HepG2 (cell line): ENCODE data around the gene DNAI4. TPM values are rescaled to one million over a fixed set of nuclear protein-coding genes. Genes with fewer than 3 reads are reported as not detected.

ENCODE experiments used
- ATAC-seq: fragments of 200-7000 bp; cut with Tn5 transposase; 3 replicates; pipeline ENCODE4 v1.9.1; 2020; ENCODE audit warnings: mild to moderate bottlenecking, moderate library complexity
- BruUV-seq: library from RNA; stranded (reverse); fragments of 400-500 nt; replicated peaks from 2 replicates; lab custom pipeline; 2021; lab: Mats Ljungman, UMichigan
- CTCF ChIA-PET: fragments of 300-600 bp; formaldehyde crosslinking; extraction: SDS; loops from one replicate; lab custom pipeline; 2021; ENCODE audit warnings: low total read pairs, inconsistent platforms, low intra/inter-chr PET ratio; lab: Yijun Ruan, JAX
- POLR2A ChIA-PET: fragments of 350-600 bp; sonication (Branson Sonifier 250); formaldehyde crosslinking; loops from one replicate; lab custom pipeline; 2020; ENCODE audit warnings: antibody characterized with exemption, inconsistent platforms; lab: Yijun Ruan, JAX
- DNase-seq: peaks from one replicate; pipeline ENCODE4 v3.0.0-alpha.2; 2015; ENCODE audit warnings: low spot score
- FAIRE-seq: peaks from 3 replicates; lab custom pipeline; 2011; peaks lifted over from hg19 to GRCh38; lab: Jason Lieb, UNC
- H2AFZ ChIP-seq: one replicate; pipeline ENCODE4 v1.6.1; 2011; ENCODE audit warnings: low read length, inconsistent platforms
- H3K27ac ChIP-seq: fragments of 300-600 bp; 3 replicates; pipeline ENCODE4 v1.8.0; 2011; ENCODE audit warnings: mixed run types, mild to moderate bottlenecking, mixed read lengths, low read length, inconsistent platforms; ENCODE audit not compliant: insufficient read depth; ENCODE audit errors: extremely low read length
- H3K27me3 ChIP-seq, 2 experiments: fragments of 200-600 bp in 1 of 2; 2 replicates in 1 of 2; 3 replicates in 1 of 2; pipeline versions ENCODE4 v1.6.0 to v1.8.0; 2011; ENCODE audit warnings: low read length in 2 of 2, mild to moderate bottlenecking in 2 of 2, moderate library complexity in 2 of 2, inconsistent platforms in 1 of 2; ENCODE audit not compliant: insufficient read depth in 2 of 2, control insufficient read depth in 1 of 2
- H3K36me3 ChIP-seq, 2 experiments: fragments of 200-600 bp in 1 of 2; replicated peaks in 1 of 2; 2 replicates in 1 of 2; 3 replicates in 1 of 2; pipeline versions ENCODE4 v1.5.1 to v1.8.0; 2011; ENCODE audit warnings: low read length in 2 of 2, inconsistent platforms in 1 of 2; ENCODE audit not compliant: insufficient read depth in 2 of 2, control insufficient read depth in 1 of 2
- H3K4me1 ChIP-seq: 2 replicates; pipeline ENCODE4 v1.5.1; 2012; ENCODE audit warnings: low read length, inconsistent platforms; ENCODE audit not compliant: insufficient read depth
- H3K4me2 ChIP-seq: 2 replicates; pipeline ENCODE4 v1.6.0; 2011; ENCODE audit warnings: low read depth, low read length, inconsistent platforms
- H3K4me3 ChIP-seq, 3 experiments: fragments of 200-600 bp in 1 of 3; sonication (generic), shearing (Covaris generic) in 1 of 3; replicated peaks in 1 of 3; 2 replicates each; pipeline ENCODE4 v1.5.1; 2011 to 2016; ENCODE audit warnings: low read length in 3 of 3, inconsistent platforms in 2 of 3, low read depth in 2 of 3, mild to moderate bottlenecking in 2 of 3, control low read depth in 1 of 3, mixed read lengths in 1 of 3; ENCODE audit not compliant: insufficient read depth in 1 of 3
- H3K79me2 ChIP-seq: one replicate; pipeline ENCODE4 v1.6.1; 2011; ENCODE audit warnings: low read length, inconsistent platforms; ENCODE audit not compliant: insufficient read depth
- H3K9ac ChIP-seq: 2 replicates; pipeline ENCODE4 v1.6.0; 2011; ENCODE audit warnings: mild to moderate bottlenecking, low read depth, low read length, inconsistent platforms; ENCODE audit not compliant: insufficient read depth
- H3K9me3 ChIP-seq: 2 replicates; pipeline ENCODE4 v1.5.1; 2012; ENCODE audit warnings: mild to moderate bottlenecking, low read length
- H4K20me1 ChIP-seq: 2 replicates; pipeline ENCODE4 v1.6.0; 2011; ENCODE audit warnings: inconsistent platforms, mild to moderate bottlenecking, low read length, moderate library complexity; ENCODE audit not compliant: insufficient read depth
- BORCS8-MEF2B ChIP-seq: sonication (generic); formaldehyde crosslinking; IDR thresholded peaks from 2 replicates; pipeline ENCODE4 v1.8.0; 2022; ENCODE audit warnings: mild to moderate bottlenecking, missing genetic modification reagents
- CCAR2 ChIP-seq: fragments of 200-400 bp; formaldehyde crosslinking; optimal IDR thresholded peaks from 2 replicates; pipeline ENCODE3; 2018; ENCODE audit warnings: low read depth, mild to moderate bottlenecking, low read length, moderate library complexity
- FLYWCH1 ChIP-seq: sonication (generic); formaldehyde crosslinking; IDR thresholded peaks from 2 replicates; pipeline ENCODE4 v1.8.1; 2023; ENCODE audit warnings: mild to moderate bottlenecking, missing genetic modification reagents
- FOXJ3 ChIP-seq: sonication (generic); formaldehyde crosslinking; IDR thresholded peaks from 2 replicates; pipeline ENCODE4 v1.4.0; 2020; ENCODE audit warnings: missing genetic modification reagents, mild to moderate bottlenecking, borderline replicate concordance
- HNRNPH1 ChIP-seq: fragments of 200-400 bp; formaldehyde crosslinking; optimal IDR thresholded peaks from 2 replicates; pipeline ENCODE3; 2017; ENCODE audit warnings: mild to moderate bottlenecking, low read depth, low read length
- PCBP1 ChIP-seq: fragments of 200-400 bp; formaldehyde crosslinking; IDR thresholded peaks from 2 replicates; pipeline ENCODE4 v1.6.1; 2017; ENCODE audit warnings: mild to moderate bottlenecking, low read depth, low read length, borderline replicate concordance
- REXO4 ChIP-seq: sonication (generic); formaldehyde crosslinking; IDR thresholded peaks from 2 replicates; pipeline ENCODE4 v1.8.0; 2022; ENCODE audit warnings: missing genetic modification reagents, mild to moderate bottlenecking, borderline replicate concordance
- RFX3 ChIP-seq: IDR thresholded peaks from 2 replicates; pipeline ENCODE4 v1.6.1; 2016; ENCODE audit warnings: missing biosample characterization, missing genetic modification reagents
- SNRNP70 ChIP-seq: fragments of 200-400 bp; formaldehyde crosslinking; IDR thresholded peaks from 2 replicates; pipeline ENCODE4 v1.6.1; 2017; ENCODE audit warnings: mild to moderate bottlenecking, low read depth, low read length, moderate library complexity
- ZKSCAN8 ChIP-seq: IDR thresholded peaks from 2 replicates; pipeline ENCODE4 v1.6.1; 2016; ENCODE audit warnings: borderline replicate concordance, missing genetic modification reagents, missing compliant biosample characterization
- ZNF20 ChIP-seq: sonication (generic); formaldehyde crosslinking; IDR thresholded peaks from 2 replicates; pipeline ENCODE4 v1.4.0; 2020; ENCODE audit warnings: mild to moderate bottlenecking, moderate library complexity, missing genetic modification reagents
- ZNF562 ChIP-seq: sonication (generic); formaldehyde crosslinking; IDR thresholded peaks from 2 replicates; pipeline ENCODE4 v1.8.0; 2022; ENCODE audit warnings: missing genetic modification reagents, borderline replicate concordance
- ZNF570 ChIP-seq: sonication (generic); formaldehyde crosslinking; IDR thresholded peaks from 2 replicates; pipeline ENCODE4 v1.4.0; 2020; ENCODE audit warnings: mild to moderate bottlenecking, missing genetic modification reagents, borderline replicate concordance
- ZNF768 ChIP-seq: sonication (generic); formaldehyde crosslinking; IDR thresholded peaks from 2 replicates; pipeline ENCODE4 v1.4.0; 2020; ENCODE audit warnings: missing genetic modification reagents
- WGBS: methylation state at CpG from one replicate; pipeline ENCODE4 v1.1.6; 2017; ENCODE audit warnings: low lambda C conversion rate; 5-methylcytosine and 5-hydroxymethylcytosine counted together
- in situ Hi-C: cut with HindIII; loops from 2 replicates; pipeline ENCODE4 v1.10.0; 2017; ENCODE audit warnings: low pct_unique_long_range_greater_than_20kb; ENCODE audit not compliant: extremely low pct_ligation_motif_present
- intact Hi-C: fragments of 100-400 bp; cut with micrococcal nuclease; formaldehyde crosslinking; loops from one replicate; pipeline ENCODE4 v1.10.0; 2022; ENCODE audit not compliant: unreplicated experiment
- polyA plus RNA-seq, 8 experiments: library from polyadenylated mRNA; depleted of rRNA in 3 of 8; stranded (reverse) in 7 of 8; unstranded in 1 of 8; fragments of >200 nt; fragmentation: Illumina TruSeq in 4 of 8; extraction: Trizol in 4 of 8; gene quantifications; 2 replicates each; pipeline versions ENCODE4 v1.2.1 to v1.2.3, GENCODE V29; 2011 to 2016; ENCODE audit warnings: low read depth in 4 of 8, missing spikeins in 1 of 8, mixed read lengths in 1 of 8; ENCODE audit not compliant: insufficient read depth in 1 of 8
- total RNA-seq, 5 experiments: library from RNA; depleted of rRNA; stranded (reverse); fragments of >200 nt; fragmentation: Illumina TruSeq; extraction: Trizol; gene quantifications; 2 replicates each; pipeline ENCODE4 v1.2.3, GENCODE V29; 2016; ENCODE audit warnings: low read depth in 1 of 5
- TF ChIP-seq, protein P1 (sequence below): sonication (generic); formaldehyde crosslinking; IDR thresholded peaks from 2 replicates; pipeline ENCODE4 v1.5.0; 2020; ENCODE audit warnings: missing genetic modification reagents
- TF ChIP-seq, protein P2 (sequence below): sonication (generic); formaldehyde crosslinking; IDR thresholded peaks from 2 replicates; pipeline ENCODE4 v1.8.0; 2023; ENCODE audit warnings: mild to moderate bottlenecking, missing genetic modification reagents
- TF ChIP-seq, protein P3 (sequence below): sonication (generic); formaldehyde crosslinking; IDR thresholded peaks from 2 replicates; pipeline ENCODE4 v1.8.1; 2022; ENCODE audit warnings: low read depth, mild to moderate bottlenecking, missing genetic modification reagents

DNAI4 gene
- total and polyA plus RNA-seq, 2 of the 13 experiments (the other 11 are each of a cell fraction or from before 2014, with no cell fraction given), result 0.04 to 0.08 TPM

DNA sequence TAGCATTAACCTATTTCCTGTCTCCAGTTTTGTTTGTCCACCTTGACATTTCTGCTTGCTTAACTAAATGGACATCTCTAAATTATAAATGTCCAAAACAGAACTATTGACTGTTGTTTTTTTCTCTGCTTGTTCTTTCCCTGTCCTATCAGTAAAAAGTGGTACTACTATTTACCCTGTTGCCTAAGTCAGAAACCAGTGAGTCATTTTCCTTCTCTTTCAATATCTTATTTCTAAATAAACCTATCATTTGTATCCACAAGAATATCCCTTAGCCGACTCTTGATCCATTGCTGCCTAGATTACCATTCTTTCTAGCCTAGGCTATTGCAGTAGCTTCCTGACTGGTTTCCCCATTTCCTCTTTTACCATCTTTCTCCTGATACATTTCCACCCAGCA lies 22.6 kb upstream of the DNAI4 start:
- Histone ChIP-seq H3K79me2 (peaks cover 22% of the 10 kb centered on the region), H3K27ac (no peak overlapping the region), H2AFZ (no peak overlapping the region), H3K4me3 (no peak overlapping the region), H3K4me2 (no peak overlapping the region), H3K4me1 (peaks cover 21% of the 10 kb centered on the region), H3K36me3 (peaks cover 4 to 43% of the 10 kb centered on the region in 2 experiments)
- BruUV-seq, result no TSS peak
- CTCF ChIA-PET, result no interaction called here
- ATAC-seq (no peak), DNase-seq (no peak)
- in situ Hi-C loops, result loop anchor here (25.0 kb wide), 1 partner anchor 465 kb away; no protein-coding TSS in a partner anchor
- POLR2A ChIA-PET, result no interaction called here
- WGBS, result 93% methylated on average over 1 of the region's 1 CpG
- no peak for TF ChIP-seq HNRNPH1
- no peak for TF ChIP-seq ZNF768
- TF ChIP-seq, protein P1, sequence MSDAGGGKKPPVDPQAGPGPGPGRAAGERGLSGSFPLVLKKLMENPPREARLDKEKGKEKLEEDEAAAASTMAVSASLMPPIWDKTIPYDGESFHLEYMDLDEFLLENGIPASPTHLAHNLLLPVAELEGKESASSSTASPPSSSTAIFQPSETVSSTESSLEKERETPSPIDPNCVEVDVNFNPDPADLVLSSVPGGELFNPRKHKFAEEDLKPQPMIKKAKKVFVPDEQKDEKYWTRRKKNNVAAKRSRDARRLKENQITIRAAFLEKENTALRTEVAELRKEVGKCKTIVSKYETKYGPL (CRISPR knock-in tag), result no peak
- no peak for TF ChIP-seq REXO4 (CRISPR knock-in tag)
- no peak for TF ChIP-seq FOXJ3
- TF ChIP-seq BORCS8-MEF2B (CRISPR knock-in tag), result no peak
- no peak for TF ChIP-seq RFX3 (CRISPR knock-in tag)
- no peak for TF ChIP-seq ZNF20
- TF ChIP-seq, protein P2, sequence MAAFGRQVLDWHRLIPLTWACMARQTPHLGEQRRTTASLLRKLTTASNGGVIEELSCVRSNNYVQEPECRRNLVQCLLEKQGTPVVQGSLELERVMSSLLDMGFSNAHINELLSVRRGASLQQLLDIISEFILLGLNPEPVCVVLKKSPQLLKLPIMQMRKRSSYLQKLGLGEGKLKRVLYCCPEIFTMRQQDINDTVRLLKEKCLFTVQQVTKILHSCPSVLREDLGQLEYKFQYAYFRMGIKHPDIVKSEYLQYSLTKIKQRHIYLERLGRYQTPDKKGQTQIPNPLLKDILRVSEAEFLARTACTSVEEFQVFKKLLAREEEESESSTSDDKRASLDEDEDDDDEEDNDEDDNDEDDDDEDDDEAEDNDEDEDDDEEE, result no peak
- no peak for TF ChIP-seq ZKSCAN8 (CRISPR knock-in tag)
- TF ChIP-seq SNRNP70, result no peak
- TF ChIP-seq, protein P3, sequence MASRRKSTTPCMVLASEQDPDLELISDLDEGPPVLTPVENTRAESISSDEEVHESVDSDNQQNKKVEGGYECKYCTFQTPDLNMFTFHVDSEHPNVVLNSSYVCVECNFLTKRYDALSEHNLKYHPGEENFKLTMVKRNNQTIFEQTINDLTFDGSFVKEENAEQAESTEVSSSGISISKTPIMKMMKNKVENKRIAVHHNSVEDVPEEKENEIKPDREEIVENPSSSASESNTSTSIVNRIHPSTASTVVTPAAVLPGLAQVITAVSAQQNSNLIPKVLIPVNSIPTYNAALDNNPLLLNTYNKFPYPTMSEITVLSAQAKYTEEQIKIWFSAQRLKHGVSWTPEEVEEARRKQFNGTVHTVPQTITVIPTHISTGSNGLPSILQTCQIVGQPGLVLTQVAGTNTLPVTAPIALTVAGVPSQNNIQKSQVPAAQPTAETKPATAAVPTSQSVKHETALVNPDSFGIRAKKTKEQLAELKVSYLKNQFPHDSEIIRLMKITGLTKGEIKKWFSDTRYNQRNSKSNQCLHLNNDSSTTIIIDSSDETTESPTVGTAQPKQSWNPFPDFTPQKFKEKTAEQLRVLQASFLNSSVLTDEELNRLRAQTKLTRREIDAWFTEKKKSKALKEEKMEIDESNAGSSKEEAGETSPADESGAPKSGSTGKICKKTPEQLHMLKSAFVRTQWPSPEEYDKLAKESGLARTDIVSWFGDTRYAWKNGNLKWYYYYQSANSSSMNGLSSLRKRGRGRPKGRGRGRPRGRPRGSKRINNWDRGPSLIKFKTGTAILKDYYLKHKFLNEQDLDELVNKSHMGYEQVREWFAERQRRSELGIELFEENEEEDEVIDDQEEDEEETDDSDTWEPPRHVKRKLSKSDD, result no peak
- TF ChIP-seq ZNF570 (CRISPR knock-in tag), result no peak
- no peak for TF ChIP-seq ZNF562 (CRISPR knock-in tag)
- TF ChIP-seq PCBP1, result no peak
- TF ChIP-seq FLYWCH1, result no peak
- no peak for TF ChIP-seq CCAR2
- TF ChIP-seq, all 625 proteins: peak for 0
- FAIRE-seq, result no peak
- H4K20me1 ChIP-seq, result peaks cover 4% of the 10 kb centered on the region
- no peaks in the 10 kb centered on the region for H3K9me3 ChIP-seq
- no peak overlapping the region for H3K9ac ChIP-seq
- H3K27me3 ChIP-seq, result no peaks in the 10 kb centered on the region
- intact Hi-C loops, result no loop called here
